Heart left ventricle (tissue), 16 donors: ENCODE data around the gene RHOH. TPM values are rescaled to one million over a fixed set of nuclear protein-coding genes. Genes with fewer than 3 reads are reported as not detected.
A peak's percentile ranks its signal among the peaks of the same experiment; 100 is the strongest.

Experiments used
- ATAC-seq, 4 donors: fragments of 200-7000 bp; cut with Tn5 transposase; one replicate each; pipeline ENCODE4 v1.9.1; 2020 to 2022; ENCODE audit warnings: moderate library complexity in 4 of 4, mild to moderate bottlenecking in 3 of 4, moderate number of reproducible peaks in 1 of 4
- DNase-seq, 5 donors: peaks; one replicate each; pipeline ENCODE4 v3.0.0-alpha.2; 2020
- H3K27ac ChIP-seq, 12 donors: fragments of 200-600 bp; sonication (generic) in 4 of 12; one replicate each; pipeline versions ENCODE4 v1.5.0 to v1.8.0; 2016 to 2022; ENCODE audit warnings: mild to moderate bottlenecking in 2 of 12
- H3K27me3 ChIP-seq, 9 donors: fragments of 200-600 bp; sonication (generic) in 2 of 9; one replicate each; pipeline versions ENCODE4 v1.5.1 to v1.8.0; 2016 to 2022; ENCODE audit warnings: mild to moderate bottlenecking in 3 of 9
- H3K36me3 ChIP-seq, 9 donors: fragments of 200-600 bp; sonication (generic) in 2 of 9; one replicate each; pipeline versions ENCODE4 v1.5.0 to v1.8.0; 2018 to 2022; ENCODE audit warnings: mild to moderate bottlenecking in 2 of 9
- H3K4me1 ChIP-seq, 12 donors: fragments of 200-600 bp; sonication (generic) in 4 of 12; one replicate each; pipeline versions ENCODE4 v1.5.0 to v1.8.0; 2016 to 2022; ENCODE audit warnings: mild to moderate bottlenecking in 3 of 12
- H3K4me3 ChIP-seq, 12 donors: fragments of 200-600 bp; sonication (generic) in 4 of 12; one replicate each; pipeline versions ENCODE4 v1.5.0 to v1.8.0; 2017 to 2022; ENCODE audit warnings: mild to moderate bottlenecking in 9 of 12, moderate library complexity in 4 of 12
- H3K9me3 ChIP-seq, 12 donors: fragments of 200-600 bp; sonication (generic) in 4 of 12; one replicate each; pipeline versions ENCODE4 v1.5.0 to v1.8.0; 2016 to 2022; ENCODE audit warnings: mild to moderate bottlenecking in 1 of 12
- POLR2A ChIP-seq, 2 donors: fragments of 450-650 bp; IDR thresholded peaks; one replicate each; pipeline ENCODE4 v1.6.1; 2017; ENCODE audit warnings: antibody characterized with exemption in 2 of 2, mild to moderate bottlenecking in 2 of 2, moderate library complexity in 2 of 2
- WGBS, 4 donors: extraction: QIAGEN DNeasy Blood & Tissue Kit in 2 of 4; methylation state at CpG; one replicate each; pipeline versions ENCODE4 v1.1.5 to v1.1.7; 2013 to 2018; 5-methylcytosine and 5-hydroxymethylcytosine counted together
- intact Hi-C, 10 donors: fragments of 100-400 bp; cut with DNase I; formaldehyde crosslinking; loops; one replicate each; pipeline versions ENCODE4 v1.11.1 to v1.14.2; 2022
- polyA plus RNA-seq, 2 donors: library from polyadenylated mRNA; stranded (reverse); fragments of 200-250 nt; gene quantifications; one replicate each; pipeline ENCODE4 v1.2.3, GENCODE V29; 2013
- total RNA-seq, 9 donors: library from RNA; depleted of rRNA in 2 of 9; stranded (reverse); fragments of >200 nt in 2 of 9; fragmentation: NEBNext Ultra II Directional in 3 of 9; extraction: Animal tissue kit (Norgen Biotek cat#: 25700) in 3 of 9; gene quantifications; one replicate each; pipeline versions ENCODE4 v1.1.0 to v1.2.4, GENCODE V29; 2016 to 2023
- TF ChIP-seq, protein P1 (sequence below), 12 donors: fragments of 200-600 bp; sonication (generic) in 4 of 12; IDR thresholded peaks; one replicate each; pipeline versions ENCODE4 v1.5.0 to v1.8.0; 2018 to 2022; ENCODE audit warnings: antibody characterized with exemption in 12 of 12, mild to moderate bottlenecking in 5 of 12
- donor health status: ischemic (EF 13 %, LVEDD 7.1; RV severe dilation, severe dysfunction).
- donor health status: healthy with polysubstance abuse.
- donor health status: DM: no; HTN: yes; CAD: no.
- donor health status: DM: no; HTN: no; CAD: no.
- donor health status: ischemic (EF 25% LVEDD 6.9; RV normal size, moderate dysfunction).
- donor health status: ischemic (EF 25% LVEDD 5.7; RV mildly dilated, moderate dysfunction).
- donor health status: healthy.
- donor health status: DM: yes; HTN: yes; CAD: no.
- donor health status: ischemic (EF 35%, LVEDD 5.7; RV mildly dilated, moderate dysfunction).
- donor health status: nonischemic (EF 11% LVEDD 7.7; RV severe dilation, severe dysfunction).
- donor health status: DM: yes; HTN: yes; CAD: no.
- donor health status: PGD.
- donor health status: ischemic (EF 29% LVEDD 5.4; RV normal size, mild dysfunction).
- donor health status: nonischemic (EF 23%, LVEDD 6.1; RV moderate dilation, normal function).

The RHOH gene
- total and polyA plus RNA-seq, 11 donors: 0.30 to 6.6 (median 0.59) TPM; not detected in 5

DNA sequence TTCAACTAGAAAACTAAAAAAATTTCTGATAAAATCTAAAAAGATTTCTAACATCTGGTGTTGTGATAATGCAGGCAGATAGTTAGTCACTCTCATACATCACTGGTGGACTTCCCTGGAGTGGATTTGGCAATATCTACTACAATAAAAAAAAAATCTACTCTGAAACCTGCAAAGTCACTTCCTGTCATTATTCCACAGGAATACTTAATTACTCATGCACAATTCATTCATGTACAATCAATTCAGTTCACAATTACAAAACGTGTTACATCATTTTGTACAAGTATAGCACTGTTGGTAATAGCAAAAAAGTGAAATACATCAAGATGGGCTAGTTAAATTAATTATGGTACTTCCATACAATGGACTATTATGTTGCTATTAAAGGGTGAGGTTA lies 16.5 kb upstream of the RHOH start:
- intact Hi-C loops: no loop called here
- peak in 2 of 4 donors; percentile 53 to 87 for ATAC-seq
- Histone ChIP-seq H3K4me1 (peaks cover 0 to 29% (median 0%) of the 10 kb centered on the region in 12 donors), H3K36me3 (no peaks in the 10 kb centered on the region), H3K27ac (peak overlapping the region in 2 of 12 donors; percentile 9 to 47), H3K4me3 (no peak overlapping the region), H3K9me3 (no peaks in the 10 kb centered on the region), H3K27me3 (peaks cover 0 to 9% (median 0%) of the 10 kb centered on the region in 9 donors)
- WGBS, 4 donors: 40 to 44% (median 42%) methylated on average over 1 of the region's 1 CpG
- no peak for DNase-seq
- no peak for TF ChIP-seq POLR2A (IDR thresholded peaks at IDR 0.05)
- TF ChIP-seq, protein P1, sequence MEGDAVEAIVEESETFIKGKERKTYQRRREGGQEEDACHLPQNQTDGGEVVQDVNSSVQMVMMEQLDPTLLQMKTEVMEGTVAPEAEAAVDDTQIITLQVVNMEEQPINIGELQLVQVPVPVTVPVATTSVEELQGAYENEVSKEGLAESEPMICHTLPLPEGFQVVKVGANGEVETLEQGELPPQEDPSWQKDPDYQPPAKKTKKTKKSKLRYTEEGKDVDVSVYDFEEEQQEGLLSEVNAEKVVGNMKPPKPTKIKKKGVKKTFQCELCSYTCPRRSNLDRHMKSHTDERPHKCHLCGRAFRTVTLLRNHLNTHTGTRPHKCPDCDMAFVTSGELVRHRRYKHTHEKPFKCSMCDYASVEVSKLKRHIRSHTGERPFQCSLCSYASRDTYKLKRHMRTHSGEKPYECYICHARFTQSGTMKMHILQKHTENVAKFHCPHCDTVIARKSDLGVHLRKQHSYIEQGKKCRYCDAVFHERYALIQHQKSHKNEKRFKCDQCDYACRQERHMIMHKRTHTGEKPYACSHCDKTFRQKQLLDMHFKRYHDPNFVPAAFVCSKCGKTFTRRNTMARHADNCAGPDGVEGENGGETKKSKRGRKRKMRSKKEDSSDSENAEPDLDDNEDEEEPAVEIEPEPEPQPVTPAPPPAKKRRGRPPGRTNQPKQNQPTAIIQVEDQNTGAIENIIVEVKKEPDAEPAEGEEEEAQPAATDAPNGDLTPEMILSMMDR (IDR thresholded peaks at IDR 0.05): no peak

DNA sequence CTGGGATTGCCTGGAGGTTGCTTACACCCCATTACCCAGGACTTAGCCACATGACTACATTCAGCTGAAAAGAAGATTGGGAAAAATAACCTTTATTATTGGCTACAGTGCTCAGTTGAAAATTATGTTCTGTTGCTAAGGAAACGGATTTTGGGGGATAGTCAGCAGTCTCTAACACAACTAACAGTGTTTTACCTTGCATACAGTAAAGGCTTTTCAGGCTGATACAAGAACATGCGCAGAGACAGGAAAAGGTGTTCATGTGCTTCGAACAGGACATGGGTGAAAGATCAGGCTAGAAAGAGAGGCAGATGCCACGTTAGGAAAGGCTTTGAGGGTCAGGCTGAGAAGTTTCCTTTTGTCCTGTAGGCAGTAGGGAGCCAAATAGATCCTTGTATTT lies 14.8 kb upstream of the RHOH start:
- H3K4me3 ChIP-seq: no peak overlapping the region
- WGBS, 4 donors: 83 to 91% (median 87%) methylated on average over 4 of the region's 4 CpGs
- DNase-seq (no peak), ATAC-seq (no peak)
- no peaks in the 10 kb centered on the region for H3K9me3 ChIP-seq
- H3K27me3 ChIP-seq: peaks cover 0 to 9% (median 0%) of the 10 kb centered on the region in 9 donors
- TF ChIP-seq, protein P1 (IDR thresholded peaks at IDR 0.05): no peak
- TF ChIP-seq POLR2A (IDR thresholded peaks at IDR 0.05): no peak
- H3K27ac ChIP-seq: no peak overlapping the region
- no peaks in the 10 kb centered on the region for H3K36me3 ChIP-seq
- peaks cover 0 to 36% (median 0%) of the 10 kb centered on the region in 12 donors for H3K4me1 ChIP-seq
- intact Hi-C loops: no loop called here

DNA sequence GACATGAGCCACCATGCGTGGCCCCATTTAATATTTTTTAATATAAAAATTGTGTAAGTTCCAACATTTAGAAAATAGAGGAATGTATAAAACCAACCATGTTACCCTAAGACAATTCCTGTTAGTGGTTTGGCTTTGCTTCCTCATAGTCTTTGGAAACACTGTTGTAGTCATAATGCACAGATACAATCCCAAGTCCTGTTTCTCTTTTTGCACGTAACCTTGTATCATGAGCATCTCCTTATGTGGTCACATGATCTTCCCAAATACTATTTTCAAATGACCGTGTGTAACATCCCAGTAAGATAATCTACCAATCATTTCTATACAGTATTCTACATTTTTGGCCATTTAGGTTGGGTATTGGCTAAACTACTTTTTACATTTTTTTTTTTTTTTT lies 13.9 kb upstream of the RHOH start:
- 94 to 98% (median 96%) methylated on average over 3 of the region's 3 CpGs for WGBS, 4 donors
- peaks cover 0 to 36% (median 0%) of the 10 kb centered on the region in 12 donors for H3K4me1 ChIP-seq
- no peak overlapping the region for H3K27ac ChIP-seq
- ATAC-seq: no peak
- H3K36me3 ChIP-seq: no peaks in the 10 kb centered on the region
- intact Hi-C loops: no loop called here
- no peaks in the 10 kb centered on the region for H3K27me3 ChIP-seq
- no peak for TF ChIP-seq POLR2A (IDR thresholded peaks at IDR 0.05)
- TF ChIP-seq, protein P1 (IDR thresholded peaks at IDR 0.05): no peak
- no peaks in the 10 kb centered on the region for H3K9me3 ChIP-seq
- H3K4me3 ChIP-seq: no peak overlapping the region
- no peak for DNase-seq

DNA sequence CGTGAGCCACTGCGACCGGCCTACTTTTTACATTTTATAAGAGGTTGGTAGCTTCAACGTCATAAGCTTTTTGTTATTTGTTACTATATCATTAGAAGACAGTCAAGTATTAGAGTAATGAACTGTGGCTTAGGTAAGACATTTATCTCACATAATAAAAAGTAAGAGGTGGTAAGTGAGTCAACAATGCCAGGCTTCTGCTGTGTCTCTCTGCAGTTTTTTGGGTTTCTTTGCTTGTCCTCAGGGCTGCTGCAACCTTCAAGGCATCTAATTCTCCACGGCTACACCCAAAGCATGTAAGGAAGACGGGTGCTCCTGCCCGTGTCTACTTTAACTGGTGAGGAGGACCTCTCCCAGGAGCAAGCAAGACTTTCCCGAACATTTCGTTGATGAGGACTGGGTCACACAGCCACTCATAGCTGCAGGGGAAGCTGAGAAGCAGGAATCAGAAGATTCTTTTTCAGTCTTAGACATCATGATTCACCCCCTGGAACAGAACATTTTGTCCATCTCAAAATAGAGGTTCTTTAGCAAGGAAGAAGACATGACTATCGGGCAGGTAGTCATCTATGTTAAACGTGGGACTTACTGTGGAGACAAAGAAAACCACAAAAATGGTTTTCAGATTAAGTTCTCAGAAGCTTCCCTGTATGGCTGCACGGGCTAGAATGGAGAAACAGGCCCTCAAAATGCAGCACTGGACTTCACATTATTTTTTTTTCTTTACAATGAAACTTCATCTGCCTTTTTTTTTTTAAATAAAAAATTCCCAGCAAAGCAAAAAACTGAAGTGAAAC lies 13.0 kb upstream of the RHOH start:
- TF ChIP-seq, protein P1 (IDR thresholded peaks at IDR 0.05): no peak
- TF ChIP-seq POLR2A (IDR thresholded peaks at IDR 0.05): no peak
- H3K27ac ChIP-seq: peak overlapping the region in 1 of 12 donors; percentile 46
- intact Hi-C loops: no loop called here
- no peaks in the 10 kb centered on the region for H3K27me3 ChIP-seq
- no peaks in the 10 kb centered on the region for H3K9me3 ChIP-seq
- no peaks in the 10 kb centered on the region for H3K36me3 ChIP-seq
- no peak overlapping the region for H3K4me3 ChIP-seq
- no peak for DNase-seq
- peaks cover 0 to 36% (median 0%) of the 10 kb centered on the region in 12 donors for H3K4me1 ChIP-seq
- 89 to 93% (median 91%) methylated on average over 12 of the region's 12 CpGs for WGBS, 4 donors
- ATAC-seq: no peak
